RWPE1 (cell line): Measurements from ENCODE around the gene RNU6-7.

Experiments used
- CTCF ChIA-PET: fragments of 350-600 bp; sonication (Branson Sonifier 250); formaldehyde crosslinking; extraction: SDS; loops from one replicate; lab custom pipeline; 2021; lab: Yijun Ruan, JAX
- POLR2A ChIA-PET: fragments of 400-600 bp; formaldehyde crosslinking; extraction: SDS; loops from one replicate; lab custom pipeline; 2020; ENCODE audit warnings: antibody characterized with exemption; ENCODE audit not compliant: low non-redundant PET; lab: Yijun Ruan, JAX
- DNase-seq: peaks from one replicate; pipeline ENCODE4 v3.0.0; 2012; ENCODE audit warnings: low spot score
- H3K27ac ChIP-seq: fragments of 450-650 bp; 2 replicates; pipeline ENCODE4 v1.5.1; 2017
- TF ChIP-seq, protein P1 (sequence below): fragments of 450-650 bp; conservative IDR thresholded peaks from 2 replicates; pipeline ENCODE4 v1.5.1; 2017; ENCODE audit warnings: low read depth, mild to moderate bottlenecking

Gene RNU6-7

DNA sequence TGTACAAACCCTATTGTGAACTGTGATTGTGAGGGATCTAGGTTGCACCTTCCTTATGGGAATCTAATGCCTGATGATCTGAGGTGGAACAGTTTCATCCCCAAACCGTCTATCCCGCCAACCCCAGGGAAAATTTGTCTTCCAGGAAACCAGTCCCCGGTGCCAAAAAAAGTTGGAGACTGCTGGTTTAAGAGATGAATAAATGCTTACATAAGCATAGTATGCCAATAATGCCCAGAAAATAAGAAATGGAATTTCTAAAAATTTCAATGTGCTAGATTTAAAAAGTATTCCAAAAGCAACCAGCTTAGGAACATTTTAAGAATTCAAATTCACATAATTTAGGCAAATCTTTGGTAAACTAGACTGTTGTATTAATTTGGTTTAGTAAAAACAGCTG is 6.6 kb downstream of the RNU6-7 start:
- no peak overlapping the region for H3K27ac ChIP-seq
- CTCF ChIA-PET: no interaction called here
- POLR2A ChIA-PET: no interaction called here
- no peak for DNase-seq
- TF ChIP-seq, protein P1, sequence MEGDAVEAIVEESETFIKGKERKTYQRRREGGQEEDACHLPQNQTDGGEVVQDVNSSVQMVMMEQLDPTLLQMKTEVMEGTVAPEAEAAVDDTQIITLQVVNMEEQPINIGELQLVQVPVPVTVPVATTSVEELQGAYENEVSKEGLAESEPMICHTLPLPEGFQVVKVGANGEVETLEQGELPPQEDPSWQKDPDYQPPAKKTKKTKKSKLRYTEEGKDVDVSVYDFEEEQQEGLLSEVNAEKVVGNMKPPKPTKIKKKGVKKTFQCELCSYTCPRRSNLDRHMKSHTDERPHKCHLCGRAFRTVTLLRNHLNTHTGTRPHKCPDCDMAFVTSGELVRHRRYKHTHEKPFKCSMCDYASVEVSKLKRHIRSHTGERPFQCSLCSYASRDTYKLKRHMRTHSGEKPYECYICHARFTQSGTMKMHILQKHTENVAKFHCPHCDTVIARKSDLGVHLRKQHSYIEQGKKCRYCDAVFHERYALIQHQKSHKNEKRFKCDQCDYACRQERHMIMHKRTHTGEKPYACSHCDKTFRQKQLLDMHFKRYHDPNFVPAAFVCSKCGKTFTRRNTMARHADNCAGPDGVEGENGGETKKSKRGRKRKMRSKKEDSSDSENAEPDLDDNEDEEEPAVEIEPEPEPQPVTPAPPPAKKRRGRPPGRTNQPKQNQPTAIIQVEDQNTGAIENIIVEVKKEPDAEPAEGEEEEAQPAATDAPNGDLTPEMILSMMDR: no peak

DNA sequence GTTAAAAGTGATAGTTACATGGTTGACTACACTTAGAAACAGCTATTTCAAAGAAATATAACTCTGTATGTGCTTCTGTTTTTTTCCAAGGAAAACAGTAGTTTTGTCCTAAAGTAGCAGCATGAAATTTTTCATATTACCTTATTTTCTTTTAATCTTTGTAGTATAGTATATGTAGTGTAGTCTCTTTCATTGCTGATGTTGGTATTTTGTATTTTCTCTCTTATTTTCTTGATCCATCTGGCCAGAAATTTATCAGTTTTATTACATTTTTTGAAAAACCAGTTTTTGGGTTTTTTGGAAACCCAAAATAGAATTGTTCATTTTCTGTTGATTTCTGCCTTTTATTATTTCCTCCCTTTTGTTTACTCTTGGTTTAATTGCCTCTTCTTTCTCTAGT is 7.6 kb downstream of the RNU6-7 start:
- POLR2A ChIA-PET: no interaction called here
- no peak for DNase-seq
- H3K27ac ChIP-seq: no peak overlapping the region
- TF ChIP-seq, protein P1: no peak
- CTCF ChIA-PET: no interaction called here

DNA sequence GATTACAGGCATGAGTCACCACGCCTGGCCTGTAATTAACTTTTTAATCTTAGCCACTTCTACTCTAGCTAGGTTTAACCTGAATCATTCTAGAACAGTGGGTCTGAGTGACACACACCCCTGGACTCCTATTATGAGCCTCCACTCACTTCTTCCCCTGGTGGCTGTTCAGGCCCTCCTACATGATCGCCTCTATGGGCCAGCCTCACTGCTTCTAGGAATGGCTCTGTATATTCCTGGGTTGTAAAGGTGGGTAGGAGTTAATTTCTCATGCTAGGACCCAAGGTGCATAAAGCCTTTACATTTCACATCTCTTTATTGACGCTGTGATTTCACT is 9.2 kb downstream of the RNU6-7 start:
- H3K27ac ChIP-seq: no peak overlapping the region
- ChIA-PET POLR2A (no interaction called here), CTCF (interaction anchor here (0.7 kb wide), 1 partner anchor 67 kb away, joined by 4 read pairs; no protein-coding TSS in a partner anchor)
- TF ChIP-seq, protein P1: no peak
- no peak for DNase-seq

DNA sequence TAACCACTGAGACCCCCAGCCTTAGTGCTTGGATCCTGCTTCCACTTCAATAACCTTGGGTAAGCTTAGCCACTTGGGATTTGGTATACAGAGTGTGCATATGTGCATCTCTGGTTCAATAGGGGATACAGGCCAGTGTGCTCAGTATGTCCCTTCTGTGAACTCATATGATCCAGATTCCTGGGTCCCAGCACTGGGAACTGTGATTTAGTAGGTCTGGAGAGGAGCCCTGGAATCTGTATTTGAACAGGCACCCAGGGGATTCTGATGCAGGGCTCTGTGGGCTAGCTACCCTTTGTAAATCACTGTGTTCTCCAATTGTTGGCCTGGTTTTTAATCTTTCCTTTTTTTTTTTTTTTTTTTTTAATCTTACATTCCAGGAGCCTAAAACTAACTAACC is 11.0 kb downstream of the RNU6-7 start:
- no peak overlapping the region for H3K27ac ChIP-seq
- CTCF ChIA-PET: no interaction called here
- DNase-seq: no peak
- TF ChIP-seq, protein P1: no peak
- POLR2A ChIA-PET: no interaction called here

DNA sequence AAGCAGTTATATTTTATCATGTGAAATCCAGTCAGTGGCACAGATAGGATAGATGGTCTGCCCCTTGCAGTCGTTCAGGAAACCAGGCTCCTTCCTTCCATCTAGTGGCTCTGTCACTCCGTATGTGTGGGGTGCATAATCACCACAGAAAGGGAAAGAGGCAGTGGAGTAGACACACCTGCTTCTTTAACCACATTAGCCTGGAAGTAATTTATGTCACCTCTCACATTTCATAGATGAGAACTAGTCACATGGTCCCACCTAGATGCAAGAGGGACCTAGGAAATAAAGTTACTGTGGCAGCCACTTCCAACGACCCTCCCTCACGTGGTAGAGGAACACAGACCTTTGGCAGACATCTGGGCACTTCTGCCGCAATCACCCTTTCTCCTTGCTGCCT is 15.5 kb downstream of the RNU6-7 start:
- TF ChIP-seq, protein P1: no peak
- DNase-seq: no peak
- no peak overlapping the region for H3K27ac ChIP-seq
- ChIA-PET POLR2A (no interaction called here), CTCF (no interaction called here)

DNA sequence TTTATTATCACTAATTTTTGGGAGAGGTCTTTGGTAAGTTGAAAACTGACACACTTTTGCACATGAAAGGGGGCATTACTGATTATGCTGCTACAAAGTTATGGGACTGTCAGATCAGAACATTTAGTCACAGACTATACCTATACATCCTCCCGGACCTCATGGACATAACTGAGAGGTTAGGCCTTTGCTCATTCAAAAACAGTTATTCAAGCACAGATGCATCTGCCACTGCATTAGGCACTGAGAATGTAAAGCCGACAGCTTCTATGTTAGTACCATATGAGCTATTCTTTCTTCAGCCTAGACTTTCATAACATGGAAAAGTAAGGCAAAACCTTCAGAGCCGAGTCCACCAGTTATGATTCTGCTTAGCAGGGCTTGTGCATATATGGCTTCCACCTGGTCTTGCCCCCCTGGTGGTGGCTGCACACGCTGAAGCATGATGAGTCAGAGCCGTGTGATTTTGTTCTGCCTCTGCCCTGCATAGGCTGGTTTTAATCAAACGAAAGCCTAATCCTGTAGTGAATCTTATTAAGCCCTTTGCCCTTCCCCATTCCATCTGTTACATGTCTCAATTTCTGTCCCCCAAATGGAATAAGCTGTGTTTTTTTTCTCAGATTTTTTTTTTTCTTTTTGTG is 23.0 kb downstream of the RNU6-7 start:
- TF ChIP-seq, protein P1: no peak
- no peak overlapping the region for H3K27ac ChIP-seq
- ChIA-PET CTCF (no interaction called here), POLR2A (no interaction called here)
- DNase-seq: peak; percentile 46
